Islet of Langerhans (tissue), 1 donor: Measurements from ENCODE around the gene CCDC141.

ENCODE experiments used
- FAIRE-seq: peaks from one replicate; lab custom pipeline; 2011; peaks lifted over from hg19 to GRCh38; lab: Jason Lieb, UNC

CCDC141 gene

DNA sequence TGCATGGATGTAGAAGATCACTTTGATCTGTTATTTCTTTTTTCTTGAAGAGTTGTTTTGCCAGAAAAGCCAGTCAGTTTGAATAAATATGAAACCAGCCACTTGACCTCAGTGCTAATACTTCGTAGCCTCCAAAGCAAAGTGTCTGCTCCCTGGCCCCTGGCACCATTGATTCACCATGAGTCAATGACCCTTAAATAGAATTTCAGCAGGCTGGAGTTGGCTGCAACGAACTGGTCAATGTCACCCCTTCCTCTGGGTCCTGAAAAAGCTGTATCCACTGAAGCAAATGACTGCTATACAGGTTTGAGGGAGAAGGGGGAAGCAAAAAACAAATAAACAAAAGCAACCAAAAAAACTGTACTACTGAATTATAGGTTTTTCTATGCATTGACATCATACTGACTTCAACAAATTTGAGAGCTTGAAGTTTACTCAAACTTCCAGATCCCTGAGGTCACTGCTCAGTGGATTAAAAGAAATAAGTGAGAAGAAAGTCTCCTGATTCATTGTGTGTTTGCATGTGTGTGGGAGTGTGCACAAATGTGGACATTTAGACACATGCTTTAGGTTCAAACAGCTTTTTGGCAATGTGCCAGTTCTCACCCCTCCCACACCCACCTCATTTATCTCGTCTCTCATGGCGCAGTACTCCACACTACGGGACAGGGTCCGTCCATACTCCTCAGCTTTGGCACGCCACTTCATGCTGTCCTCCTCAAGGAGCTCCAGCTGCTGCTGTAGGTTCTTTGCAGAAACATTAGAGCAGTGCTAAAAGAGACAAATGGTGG lies 184.6 kb downstream of the CCDC141 start:
- FAIRE-seq: no peak

DNA sequence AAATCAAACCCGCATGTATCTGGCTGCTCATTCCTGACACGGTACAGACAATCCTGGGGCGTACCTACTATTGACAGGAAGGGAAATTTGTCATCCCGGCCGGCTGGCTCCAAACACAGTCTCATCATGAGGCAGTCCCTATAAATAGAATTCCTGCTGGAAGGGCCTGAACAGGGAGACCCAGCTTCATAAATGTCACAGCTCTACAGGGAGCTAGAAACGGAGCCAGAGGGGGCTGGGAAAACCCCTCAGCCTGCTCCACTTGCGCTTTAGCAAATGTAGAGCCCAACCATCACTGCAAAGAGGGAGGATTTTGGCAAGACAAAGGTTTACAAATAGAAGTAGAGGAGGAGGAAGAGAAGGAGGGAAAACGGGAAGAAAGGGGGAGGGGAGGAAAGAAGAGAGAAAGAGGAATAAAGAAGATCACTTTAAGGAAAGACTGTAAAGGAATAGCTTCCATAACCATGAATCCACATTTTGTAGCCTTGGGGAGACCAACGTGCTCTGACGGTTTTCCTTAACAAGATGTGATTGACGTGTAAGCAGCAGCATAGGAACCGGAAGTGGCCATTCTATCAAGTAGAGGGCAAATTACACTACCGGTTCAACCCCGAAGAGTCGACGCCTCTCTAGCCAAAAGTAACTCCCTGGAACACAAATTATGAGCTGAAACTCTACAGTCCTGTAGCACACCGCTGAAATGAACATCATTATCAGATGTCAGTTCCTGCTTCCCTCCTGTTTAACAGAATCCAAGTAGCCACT lies 185.9 kb downstream of the CCDC141 start:
- no peak for FAIRE-seq

DNA sequence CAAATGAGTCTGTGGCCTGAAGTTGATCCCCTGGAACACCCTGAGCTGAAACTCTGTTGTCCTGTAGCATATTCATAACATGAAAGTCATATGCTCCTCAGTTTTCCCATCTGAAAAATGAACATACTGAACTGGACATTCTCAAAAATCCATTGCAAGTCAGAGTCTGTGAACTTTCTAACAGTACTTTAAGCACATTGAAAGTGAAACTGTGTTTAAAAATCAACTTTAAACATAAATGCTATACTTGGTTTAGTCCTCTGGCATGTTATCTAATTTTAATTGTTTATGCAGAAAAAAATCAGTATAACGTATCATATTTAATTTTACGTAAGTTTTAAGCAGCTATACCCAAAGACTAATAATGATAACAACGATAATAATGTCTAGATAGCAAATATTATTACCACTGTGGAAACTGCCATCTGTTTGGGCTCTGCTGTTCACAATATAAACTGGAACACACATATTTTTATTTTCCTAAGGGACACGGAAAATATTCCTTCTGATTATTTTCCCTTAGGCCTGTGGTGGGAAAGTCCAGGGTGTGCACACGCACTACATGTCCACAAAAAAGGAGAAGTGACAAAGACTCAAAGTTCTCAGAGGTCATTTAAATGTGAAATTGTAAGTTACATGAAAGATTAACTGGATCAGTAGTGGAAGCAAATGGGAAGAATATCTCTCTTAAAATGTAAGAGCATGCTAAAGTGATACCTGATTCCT lies 186.6 kb downstream of the CCDC141 start:
- FAIRE-seq: no peak

DNA sequence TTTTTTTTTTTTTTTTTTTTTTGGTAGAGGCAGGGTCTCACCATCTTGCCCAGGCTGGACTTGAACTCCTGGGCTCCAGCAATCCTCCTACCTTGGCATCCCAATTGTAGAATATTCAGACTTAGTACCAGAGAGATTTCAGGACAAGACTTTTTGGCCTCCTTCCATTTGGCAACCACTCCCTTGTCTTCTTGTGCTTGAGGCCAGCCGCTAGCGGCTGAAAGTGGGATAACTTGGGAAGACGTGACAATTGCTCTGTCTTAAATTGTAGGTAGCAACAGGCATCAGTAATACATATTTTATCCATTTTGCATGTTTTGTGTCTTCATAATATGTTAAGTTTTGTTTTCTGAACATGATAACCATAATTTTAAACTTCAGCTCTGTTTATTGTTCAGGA lies 189.4 kb downstream of the CCDC141 start:
- no peak for FAIRE-seq

GRCh38 chr2:178859730-178860129 lies 190.2 kb downstream of the CCDC141 start:
- no peak for FAIRE-seq

DNA sequence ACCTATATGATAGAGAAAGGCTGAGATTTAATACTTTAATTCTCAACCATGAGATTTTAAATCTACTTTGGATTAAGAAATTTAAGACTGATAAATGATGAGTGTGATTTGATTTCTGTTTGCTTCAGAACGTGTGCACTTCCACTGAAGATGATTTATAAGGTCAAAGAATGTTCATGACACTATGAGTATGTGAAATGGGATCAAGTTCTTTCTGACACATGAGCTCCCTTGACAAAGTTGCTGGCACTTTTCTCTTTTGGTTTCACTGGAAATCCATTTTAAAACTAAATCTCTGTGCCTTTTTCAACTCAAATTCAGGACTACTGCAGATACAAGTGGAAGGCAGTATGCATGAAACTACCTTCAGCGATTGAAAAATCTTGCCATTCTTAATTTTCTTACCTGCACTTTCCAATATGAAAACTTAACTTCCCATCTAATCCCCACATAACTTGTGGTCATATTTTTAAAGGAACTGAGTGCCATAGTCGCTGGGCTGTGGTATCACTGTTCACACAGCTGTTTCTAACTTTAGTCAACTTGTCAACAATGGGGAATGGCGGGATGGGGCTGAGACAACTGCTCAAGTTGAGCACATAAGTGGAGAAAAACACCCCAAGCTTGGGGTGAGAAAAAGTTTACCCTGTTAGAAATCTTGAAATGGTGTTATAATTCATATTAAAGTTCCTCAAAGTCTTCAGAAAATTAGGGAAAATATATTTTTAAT lies 190.9 kb downstream of the CCDC141 start:
- no peak for FAIRE-seq

DNA sequence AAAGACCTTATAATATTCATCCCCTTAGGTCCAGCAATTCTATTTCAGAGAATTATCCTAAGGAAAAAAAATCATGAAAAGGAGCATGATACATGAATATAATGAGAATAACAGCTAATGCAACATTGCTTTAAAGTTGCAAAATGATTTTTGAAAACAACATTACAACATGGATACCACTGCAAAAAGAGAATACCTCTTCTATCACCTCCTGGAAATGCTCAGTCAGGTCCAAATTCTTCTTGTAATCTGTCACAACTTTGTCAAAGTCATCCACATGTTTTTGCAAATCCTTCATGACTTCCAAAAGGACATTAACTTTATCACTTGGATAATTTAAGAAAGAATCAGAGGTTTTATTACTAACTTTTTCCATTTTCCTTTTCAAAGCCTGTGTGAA lies 194.8 kb downstream of the CCDC141 start:
- no peak for FAIRE-seq

DNA sequence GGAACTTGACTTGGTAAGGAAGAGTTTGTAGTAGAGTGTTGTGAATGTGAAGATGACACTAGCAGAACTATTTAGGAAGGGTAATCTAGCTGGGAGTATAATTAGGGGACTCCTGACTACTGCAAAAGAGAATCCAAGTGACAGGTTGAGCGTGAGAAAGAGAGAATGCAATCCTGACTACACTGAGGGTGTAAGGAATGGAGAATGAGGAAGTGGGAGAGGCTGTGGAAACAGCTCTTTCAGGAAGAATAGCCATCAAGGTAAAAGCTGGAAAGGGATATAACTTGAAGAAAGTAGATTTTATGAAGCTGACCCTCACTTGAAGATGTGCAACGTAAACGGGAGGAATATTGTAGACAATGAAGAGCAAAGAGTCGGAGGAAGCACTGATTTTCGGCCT lies 201.6 kb downstream of the CCDC141 start:
- FAIRE-seq: no peak

DNA sequence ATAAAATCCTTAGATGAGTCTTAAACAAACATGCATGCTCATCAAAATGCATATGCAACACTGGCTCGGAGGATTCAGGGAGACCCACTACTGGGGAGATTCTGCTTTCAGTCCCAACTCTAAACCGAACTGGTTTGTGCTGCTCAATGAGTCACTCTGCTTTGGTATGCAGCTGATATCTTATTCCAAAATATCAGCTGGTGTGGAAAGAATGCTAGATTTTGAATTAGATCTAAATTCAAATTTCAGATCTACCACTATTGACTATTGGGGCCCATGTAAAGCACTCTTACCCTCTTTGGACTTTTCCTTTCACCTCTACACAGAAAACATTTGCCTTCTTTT lies 203.5 kb downstream of the CCDC141 start:
- FAIRE-seq: no peak

DNA sequence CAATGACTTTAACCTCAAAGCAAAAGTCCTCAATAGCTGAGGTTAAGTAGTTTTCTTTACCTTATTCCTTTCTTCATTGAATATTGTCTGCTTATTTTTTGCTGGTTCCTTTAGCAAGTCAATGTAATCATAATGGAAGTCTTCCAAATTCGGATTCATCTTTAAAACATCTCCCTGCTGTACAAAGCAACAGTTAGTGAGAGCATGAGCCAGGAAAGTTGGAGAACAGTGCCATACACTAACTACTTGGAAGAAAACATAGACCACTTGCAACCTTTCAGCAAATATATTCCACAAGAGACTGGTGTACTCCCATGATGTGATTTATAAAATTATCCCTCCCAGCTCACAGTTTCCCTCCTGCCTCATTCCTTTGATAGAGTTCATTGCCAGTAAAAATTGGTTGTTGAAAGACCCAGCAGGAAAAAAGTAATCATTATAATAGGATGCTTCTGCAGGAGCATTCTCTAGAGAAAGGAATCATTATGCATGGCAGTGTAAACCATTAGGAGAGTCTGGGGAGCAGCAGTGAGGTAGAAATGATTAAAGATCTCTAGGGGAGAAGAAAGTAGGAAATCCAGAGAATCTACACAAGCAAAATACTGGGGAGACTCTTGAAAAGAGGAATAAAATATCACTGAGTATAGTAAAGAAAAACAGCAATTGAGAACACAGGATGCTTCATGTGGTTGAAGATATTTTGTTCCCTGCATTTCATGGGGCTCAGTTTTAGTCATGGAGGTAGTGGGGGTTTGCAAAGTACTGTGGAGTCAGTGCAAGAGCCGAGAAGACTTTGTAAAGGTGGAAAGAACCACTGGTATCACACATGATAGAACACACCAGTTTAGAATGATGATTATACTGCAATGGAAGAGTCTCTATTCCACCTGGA lies 204.1 kb downstream of the CCDC141 start:
- FAIRE-seq: no peak

DNA sequence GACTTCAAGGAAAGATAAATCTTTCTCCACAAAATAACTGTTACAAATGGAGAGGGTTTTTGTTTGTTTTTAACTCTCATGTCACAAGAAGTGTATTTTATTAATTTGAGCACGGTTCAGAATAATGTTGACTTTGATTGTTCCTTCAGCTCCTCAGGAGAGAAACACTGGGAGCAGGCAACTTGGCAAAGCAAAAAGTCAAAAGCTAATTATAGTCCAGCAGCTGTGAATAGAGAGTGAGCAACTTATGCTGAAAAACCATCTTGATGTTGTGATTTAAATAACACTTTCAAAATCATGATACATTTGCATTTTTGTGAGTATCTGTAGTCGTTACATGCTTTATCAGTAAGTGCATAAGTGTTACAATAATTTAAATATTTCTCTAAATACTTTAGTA lies 205.2 kb downstream of the CCDC141 start:
- no peak for FAIRE-seq

DNA sequence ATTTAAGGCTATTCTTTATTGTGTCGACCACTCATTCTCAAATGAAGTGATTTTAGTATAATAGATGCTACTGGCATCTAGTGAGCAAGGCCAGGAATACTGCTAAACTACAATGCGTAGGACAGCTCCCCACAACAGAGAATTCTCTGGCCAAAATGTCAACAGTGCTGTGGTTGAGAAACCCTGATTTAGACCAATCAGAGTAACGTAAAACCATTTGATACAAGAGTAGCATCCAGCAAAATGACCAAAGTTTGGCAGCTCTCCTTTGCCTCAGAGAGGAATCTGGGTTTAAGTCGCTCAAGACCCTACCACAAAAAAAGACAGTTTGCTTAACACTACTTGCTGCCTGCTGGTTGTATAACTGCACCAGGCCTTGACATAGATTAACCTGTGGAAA lies 205.7 kb downstream of the CCDC141 start:
- no peak for FAIRE-seq

- FAIRE-seq: peak; percentile 33
These were observed 206.2 kb downstream of the CCDC141 start for GRCh38 chr2:178843697-178844096.

DNA sequence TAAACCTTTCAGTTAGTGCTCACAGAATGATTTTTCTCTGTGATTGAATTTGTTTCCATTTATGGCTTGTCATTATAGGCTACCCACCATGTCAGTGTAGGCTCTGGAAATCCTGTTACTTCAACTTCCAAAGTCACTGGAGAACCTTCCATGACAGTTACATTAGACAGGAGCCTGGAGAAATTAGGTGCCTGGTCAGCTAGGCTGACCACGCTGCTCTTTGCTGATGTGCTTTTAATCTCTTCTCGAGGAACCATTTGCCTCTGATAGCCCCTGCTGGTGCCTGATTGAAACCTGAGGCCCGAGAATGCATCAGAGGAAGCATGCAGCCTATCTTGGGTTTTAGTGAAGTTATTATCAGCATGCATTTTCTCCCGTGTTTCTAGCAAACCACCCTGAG lies 213.1 kb downstream of the CCDC141 start:
- FAIRE-seq: no peak

DNA sequence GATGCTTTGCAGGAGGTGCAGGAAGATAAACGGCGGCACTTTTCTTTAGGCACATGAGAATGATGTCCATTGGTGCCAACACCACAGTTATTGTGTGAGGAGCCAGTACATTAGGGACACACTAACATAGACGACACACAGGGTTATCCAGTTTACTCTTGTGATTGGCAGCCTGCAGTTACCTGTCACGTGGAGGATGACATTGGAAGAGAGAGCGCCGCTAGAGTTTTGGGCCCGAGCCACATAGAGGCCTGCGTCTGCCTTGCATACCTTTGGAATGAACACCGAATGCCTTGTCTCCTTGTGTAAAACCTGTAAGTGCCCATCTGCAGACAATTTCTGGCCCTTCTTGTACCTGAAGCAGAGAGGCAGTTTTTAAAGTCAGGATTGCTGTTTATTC lies 215.9 kb downstream of the CCDC141 start:
- no peak for FAIRE-seq

DNA sequence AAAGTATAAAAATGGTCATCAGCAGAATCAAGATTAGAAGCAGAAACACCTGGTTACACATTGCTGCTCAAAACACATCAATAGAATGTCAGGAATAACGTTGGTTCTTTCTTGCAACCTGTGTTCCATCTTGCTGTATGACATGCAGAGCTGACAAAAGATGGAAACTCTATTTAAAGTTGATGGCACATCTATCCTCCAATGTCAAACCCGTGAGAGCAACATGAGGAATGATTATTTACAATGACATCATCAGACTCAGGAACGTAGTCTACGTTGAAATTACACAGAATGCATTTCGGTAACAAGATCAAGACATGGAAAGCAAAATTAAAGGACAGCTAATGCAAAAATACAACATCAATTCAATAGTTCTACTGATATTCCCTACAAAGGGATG lies 216.6 kb downstream of the CCDC141 start:
- no peak for FAIRE-seq

- no peak for FAIRE-seq
These were observed 219.5 kb downstream of the CCDC141 start for GRCh38 chr2:178830451-178830850.

DNA sequence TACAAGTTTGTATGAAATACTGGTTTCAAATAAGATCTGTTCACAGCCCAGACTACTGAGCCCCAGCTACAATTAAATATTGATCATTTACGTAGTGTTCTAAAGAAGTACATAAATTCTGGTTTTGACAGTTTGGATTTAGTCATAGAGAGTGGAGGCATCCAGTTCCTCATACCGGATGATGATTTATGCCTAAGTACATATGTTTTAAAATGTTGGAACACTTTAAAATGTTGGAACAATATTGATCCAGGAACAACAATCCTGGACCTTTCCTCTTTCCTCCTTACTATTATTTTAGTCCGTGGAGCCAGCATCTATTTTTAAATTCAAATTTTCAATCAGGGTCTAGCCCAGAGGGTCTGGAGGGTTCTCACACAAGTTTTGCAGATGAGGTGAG lies 220.0 kb downstream of the CCDC141 start:
- FAIRE-seq: no peak

- no peak for FAIRE-seq
These were observed 220.5 kb downstream of the CCDC141 start for GRCh38 chr2:178829299-178829960.

DNA sequence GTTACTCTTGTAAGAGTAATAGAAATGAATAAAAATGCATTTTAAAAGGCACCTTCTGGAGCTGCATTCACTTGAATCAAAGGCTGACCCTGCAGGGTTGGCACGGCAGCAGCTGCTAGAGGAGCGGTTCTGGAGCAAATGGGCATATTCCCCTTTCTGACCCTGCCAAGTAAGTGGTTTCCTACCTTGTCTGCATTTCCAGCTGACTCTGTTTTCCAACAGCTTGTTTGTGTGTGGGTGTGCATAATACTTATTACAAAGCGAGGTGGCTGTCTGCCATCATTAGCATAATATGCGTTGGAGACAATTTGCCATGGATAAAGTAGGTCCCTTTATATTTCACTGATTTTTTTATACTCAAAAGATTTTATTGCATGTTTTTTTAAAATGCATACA lies 221.5 kb downstream of the CCDC141 start:
- FAIRE-seq: no peak
